Panc1 (cell line): ENCODE results near the gene CYP11A1. TPM values are rescaled to one million over a fixed set of nuclear protein-coding genes. Genes with fewer than 3 reads are reported as not detected.

Experiments
- ATAC-seq: fragments of 200-7000 bp; cut with Tn5 transposase; 2 replicates; pipeline ENCODE4 v1.9.1; 2020; ENCODE audit warnings: mild to moderate bottlenecking, moderate library complexity
- BruUV-seq: library from RNA; stranded (reverse); fragments of 400-500 nt; replicated peaks from 2 replicates; lab custom pipeline; 2021; lab: Mats Ljungman, UMichigan
- CTCF ChIA-PET: fragments of 300-600 bp; sonication (Branson Sonifier 250); formaldehyde crosslinking; loops from one replicate; lab custom pipeline; 2022; ENCODE audit warnings: antibody characterized with exemption; lab: Charles Lee
- POLR2A ChIA-PET: fragments of 300-600 bp; sonication (Branson Sonifier 250); formaldehyde crosslinking; loops from one replicate; lab custom pipeline; 2022; ENCODE audit warnings: antibody characterized with exemption; lab: Charles Lee
- DNase-seq: peaks from one replicate; pipeline ENCODE4 v3.0.0-alpha.2; 2010; ENCODE audit warnings: low read depth, low spot score
- H3K27ac ChIP-seq: 2 replicates; pipeline ENCODE4 v1.5.1; 2011; ENCODE audit warnings: mild to moderate bottlenecking, low read length, inconsistent platforms
- H3K27me3 ChIP-seq: fragments of 200-500 bp; sonication (Bioruptor generic); 2 replicates; pipeline ENCODE4 v1.6.0; 2014; ENCODE audit warnings: low read length, inconsistent platforms; ENCODE audit not compliant: control insufficient read depth, insufficient read depth
- H3K36me3 ChIP-seq: fragments of 200-500 bp; sonication (Bioruptor generic); 2 replicates; pipeline ENCODE4 v1.5.1; 2014; ENCODE audit warnings: inconsistent platforms, mild to moderate bottlenecking, low read length, moderate library complexity; ENCODE audit not compliant: control insufficient read depth, insufficient read depth
- H3K4me1 ChIP-seq: 2 replicates; pipeline ENCODE4 v1.5.1; 2011; ENCODE audit warnings: inconsistent platforms, mild to moderate bottlenecking, low read length, moderate library complexity; ENCODE audit not compliant: control insufficient read depth, insufficient read depth
- H3K4me3 ChIP-seq, 2 experiments: 2 replicates each; pipeline ENCODE4 v1.5.1; 2011 to 2012; ENCODE audit warnings: low read depth in 2 of 2, low read length in 2 of 2, mild to moderate bottlenecking in 2 of 2, inconsistent platforms in 1 of 2, moderate library complexity in 1 of 2
- H3K9me3 ChIP-seq: fragments of 200-500 bp; sonication (Bioruptor generic); 2 replicates; pipeline ENCODE4 v1.5.1; 2014; ENCODE audit warnings: low read depth, mild to moderate bottlenecking, inconsistent platforms, low read length, moderate library complexity; ENCODE audit not compliant: control insufficient read depth, insufficient read depth
- POLR2AphosphoS5 ChIP-seq: IDR thresholded peaks from 2 replicates; pipeline ENCODE4 v1.6.1; 2012; ENCODE audit warnings: mild to moderate bottlenecking, low read depth, low read length, moderate library complexity
- SIN3A ChIP-seq: IDR thresholded peaks from 2 replicates; pipeline ENCODE4 v1.6.1; 2012; ENCODE audit warnings: low read depth, mild to moderate bottlenecking, low read length, moderate library complexity, borderline replicate concordance; ENCODE audit not compliant: insufficient read depth
- TCF7L2 ChIP-seq: IDR thresholded peaks from 2 replicates; pipeline ENCODE4 v1.6.1; 2011; ENCODE audit warnings: mild to moderate bottlenecking, low read depth, low read length, inconsistent platforms
- in situ Hi-C: cut with HindIII; loops from 2 replicates; pipeline ENCODE4 v1.10.0; 2016; ENCODE audit warnings: low sequenced_read_pairs, low pct_unique_long_range_greater_than_20kb
- intact Hi-C: fragments of 100-400 bp; cut with micrococcal nuclease; formaldehyde crosslinking; loops from one replicate; pipeline ENCODE4 v1.10.0; 2022; ENCODE audit not compliant: unreplicated experiment
- total RNA-seq: library from RNA; stranded (reverse); gene quantifications from one replicate; pipeline ENCODE4 v1.2.1, GENCODE V29; 2021; ENCODE audit not compliant: unreplicated experiment
- TF ChIP-seq, protein P1 (sequence below), 2 experiments: IDR thresholded peaks; 2 replicates each; pipeline ENCODE4 v1.6.1; 2011 to 2012; ENCODE audit warnings: low read depth in 2 of 2, control low read depth in 1 of 2, low read length in 1 of 2, mild to moderate bottlenecking in 1 of 2, moderate library complexity in 1 of 2; ENCODE audit not compliant: insufficient read depth in 1 of 2
- TF ChIP-seq, protein P2 (sequence below): fragments of 450-650 bp; IDR thresholded peaks from 2 replicates; pipeline ENCODE4 v1.5.1; 2017; ENCODE audit warnings: mild to moderate bottlenecking

CYP11A1 gene
- total RNA-seq, 1 experiment from 2014 or later, result 0.57 TPM

DNA sequence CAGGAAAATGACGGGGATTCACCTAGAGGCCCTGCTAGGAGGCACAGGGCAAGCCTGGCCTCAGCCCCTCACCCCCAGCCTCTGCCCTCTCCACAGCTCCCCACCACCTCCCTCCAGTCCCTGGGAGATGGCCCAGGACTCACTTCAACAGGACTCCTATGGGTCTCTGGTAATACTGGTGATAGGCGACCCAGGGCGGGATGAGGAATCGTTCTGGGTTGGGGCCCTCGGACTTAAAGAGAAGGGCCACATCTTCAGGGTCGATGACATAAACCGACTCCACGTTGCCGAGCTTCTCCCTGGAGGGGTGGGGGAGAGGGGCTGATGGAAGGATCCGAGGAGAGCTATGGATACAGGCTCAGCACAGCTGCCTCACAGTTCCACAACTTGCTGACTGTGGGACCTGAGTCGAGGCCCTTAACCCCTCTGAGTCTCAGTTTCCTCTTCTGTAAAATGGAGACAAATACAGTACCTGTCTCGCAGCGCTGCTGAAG lies 19.6 kb downstream of the CYP11A1 start:
- Histone ChIP-seq H3K4me1 (no peaks in the 10 kb centered on the region), H3K27me3 (no peaks in the 10 kb centered on the region), H3K9me3 (no peaks in the 10 kb centered on the region), H3K36me3 (no peaks in the 10 kb centered on the region), H3K4me3 (no peak overlapping the region), H3K27ac (no peak overlapping the region)
- POLR2A ChIA-PET, result no interaction called here
- CTCF ChIA-PET, result interaction anchor here (0.5 kb wide), 1 partner anchor 299 kb away, joined by 4 read pairs; no protein-coding TSS in a partner anchor
- TF ChIP-seq, protein P1, sequence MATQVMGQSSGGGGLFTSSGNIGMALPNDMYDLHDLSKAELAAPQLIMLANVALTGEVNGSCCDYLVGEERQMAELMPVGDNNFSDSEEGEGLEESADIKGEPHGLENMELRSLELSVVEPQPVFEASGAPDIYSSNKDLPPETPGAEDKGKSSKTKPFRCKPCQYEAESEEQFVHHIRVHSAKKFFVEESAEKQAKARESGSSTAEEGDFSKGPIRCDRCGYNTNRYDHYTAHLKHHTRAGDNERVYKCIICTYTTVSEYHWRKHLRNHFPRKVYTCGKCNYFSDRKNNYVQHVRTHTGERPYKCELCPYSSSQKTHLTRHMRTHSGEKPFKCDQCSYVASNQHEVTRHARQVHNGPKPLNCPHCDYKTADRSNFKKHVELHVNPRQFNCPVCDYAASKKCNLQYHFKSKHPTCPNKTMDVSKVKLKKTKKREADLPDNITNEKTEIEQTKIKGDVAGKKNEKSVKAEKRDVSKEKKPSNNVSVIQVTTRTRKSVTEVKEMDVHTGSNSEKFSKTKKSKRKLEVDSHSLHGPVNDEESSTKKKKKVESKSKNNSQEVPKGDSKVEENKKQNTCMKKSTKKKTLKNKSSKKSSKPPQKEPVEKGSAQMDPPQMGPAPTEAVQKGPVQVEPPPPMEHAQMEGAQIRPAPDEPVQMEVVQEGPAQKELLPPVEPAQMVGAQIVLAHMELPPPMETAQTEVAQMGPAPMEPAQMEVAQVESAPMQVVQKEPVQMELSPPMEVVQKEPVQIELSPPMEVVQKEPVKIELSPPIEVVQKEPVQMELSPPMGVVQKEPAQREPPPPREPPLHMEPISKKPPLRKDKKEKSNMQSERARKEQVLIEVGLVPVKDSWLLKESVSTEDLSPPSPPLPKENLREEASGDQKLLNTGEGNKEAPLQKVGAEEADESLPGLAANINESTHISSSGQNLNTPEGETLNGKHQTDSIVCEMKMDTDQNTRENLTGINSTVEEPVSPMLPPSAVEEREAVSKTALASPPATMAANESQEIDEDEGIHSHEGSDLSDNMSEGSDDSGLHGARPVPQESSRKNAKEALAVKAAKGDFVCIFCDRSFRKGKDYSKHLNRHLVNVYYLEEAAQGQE (IDR thresholded peaks at IDR 0.05; ENCODE audit: insufficient read depth in 1 of 2, low read depth in 2 of 2, low read length in 1 of 2), result no peak
- TF ChIP-seq POLR2AphosphoS5 (no peak), TCF7L2 (no peak), SIN3A (no peak)
- TF ChIP-seq, protein P2, sequence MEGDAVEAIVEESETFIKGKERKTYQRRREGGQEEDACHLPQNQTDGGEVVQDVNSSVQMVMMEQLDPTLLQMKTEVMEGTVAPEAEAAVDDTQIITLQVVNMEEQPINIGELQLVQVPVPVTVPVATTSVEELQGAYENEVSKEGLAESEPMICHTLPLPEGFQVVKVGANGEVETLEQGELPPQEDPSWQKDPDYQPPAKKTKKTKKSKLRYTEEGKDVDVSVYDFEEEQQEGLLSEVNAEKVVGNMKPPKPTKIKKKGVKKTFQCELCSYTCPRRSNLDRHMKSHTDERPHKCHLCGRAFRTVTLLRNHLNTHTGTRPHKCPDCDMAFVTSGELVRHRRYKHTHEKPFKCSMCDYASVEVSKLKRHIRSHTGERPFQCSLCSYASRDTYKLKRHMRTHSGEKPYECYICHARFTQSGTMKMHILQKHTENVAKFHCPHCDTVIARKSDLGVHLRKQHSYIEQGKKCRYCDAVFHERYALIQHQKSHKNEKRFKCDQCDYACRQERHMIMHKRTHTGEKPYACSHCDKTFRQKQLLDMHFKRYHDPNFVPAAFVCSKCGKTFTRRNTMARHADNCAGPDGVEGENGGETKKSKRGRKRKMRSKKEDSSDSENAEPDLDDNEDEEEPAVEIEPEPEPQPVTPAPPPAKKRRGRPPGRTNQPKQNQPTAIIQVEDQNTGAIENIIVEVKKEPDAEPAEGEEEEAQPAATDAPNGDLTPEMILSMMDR, result no peak
- ATAC-seq (no peak), DNase-seq (no peak)
- in situ Hi-C loops, result no loop called here
- BruUV-seq, result no TSS peak
- intact Hi-C loops, result no loop called here

DNA sequence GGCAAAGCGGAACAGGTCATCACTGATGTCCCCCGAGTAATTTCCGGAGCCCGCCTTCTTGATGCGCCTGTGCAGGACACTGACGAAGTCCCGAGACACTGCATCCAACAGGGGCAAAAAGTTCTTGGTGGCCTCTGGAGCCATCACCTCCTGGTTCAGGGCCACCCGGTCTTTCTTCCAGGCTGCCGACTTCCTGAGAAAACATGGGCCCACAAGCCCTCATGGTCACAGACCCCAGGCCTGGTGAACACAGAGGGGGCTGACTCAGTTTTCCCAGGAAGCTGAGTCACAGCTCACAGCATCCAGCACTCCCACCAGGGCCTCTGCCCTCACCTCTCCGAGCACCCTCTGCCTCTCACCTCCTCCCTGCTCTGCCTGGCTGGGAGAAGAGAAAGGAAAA lies 22.4 kb downstream of the CYP11A1 start:
- in situ Hi-C loops (no loop called here), intact Hi-C loops (no loop called here)
- H3K4me3 ChIP-seq, result no peak overlapping the region
- no peaks in the 10 kb centered on the region for H3K36me3 ChIP-seq
- ATAC-seq (no peak), DNase-seq (no peak)
- no peaks in the 10 kb centered on the region for H3K4me1 ChIP-seq
- BruUV-seq, result no TSS peak
- ChIA-PET POLR2A (no interaction called here), CTCF (no interaction called here)
- H3K27ac ChIP-seq, result no peak overlapping the region
- no peaks in the 10 kb centered on the region for H3K27me3 ChIP-seq
- no peaks in the 10 kb centered on the region for H3K9me3 ChIP-seq
- TF ChIP-seq POLR2AphosphoS5, result no peak
- TF ChIP-seq SIN3A, result no peak
- TF ChIP-seq, protein P1 (IDR thresholded peaks at IDR 0.05; ENCODE audit: insufficient read depth in 1 of 2, low read depth in 2 of 2, low read length in 1 of 2), result no peak
- no peak for TF ChIP-seq TCF7L2
- TF ChIP-seq, protein P2, result no peak
